Ishikawa (cell line): ENCODE results near the gene ATP9B.

ENCODE experiments used
- NFIC ChIP-seq: IDR thresholded peaks from 2 replicates; pipeline ENCODE4 v1.6.1; 2012
- RAD21 ChIP-seq: IDR thresholded peaks from 2 replicates; pipeline ENCODE4 v1.6.1; 2012; ENCODE audit warnings: low read depth
- YY1 ChIP-seq: IDR thresholded peaks from 2 replicates; pipeline ENCODE4 v1.6.1; 2012; ENCODE audit warnings: low read depth
- TF ChIP-seq, protein P1 (sequence below): IDR thresholded peaks from 2 replicates; pipeline ENCODE4 v1.6.1; 2012

DNA sequence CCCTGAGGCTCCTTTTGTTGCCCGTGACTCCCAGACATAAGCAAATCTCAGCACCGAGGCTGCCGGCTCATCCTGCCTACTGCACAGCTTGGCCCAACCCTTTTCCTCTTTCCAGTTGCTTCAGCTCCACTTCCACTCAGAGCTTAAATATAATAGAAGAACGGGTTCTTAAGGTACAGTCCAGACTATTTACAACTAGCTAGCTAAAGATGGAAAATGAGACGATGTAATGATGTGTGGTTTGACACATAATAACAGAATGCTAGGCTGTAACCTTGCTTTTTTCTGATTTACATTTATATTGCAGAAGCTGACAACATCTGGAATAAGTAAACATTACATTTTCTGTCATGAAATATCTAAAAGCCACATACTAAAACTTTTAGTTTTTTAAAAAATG lies 26.9 kb upstream of the ATP9B start:
- TF ChIP-seq, protein P1, sequence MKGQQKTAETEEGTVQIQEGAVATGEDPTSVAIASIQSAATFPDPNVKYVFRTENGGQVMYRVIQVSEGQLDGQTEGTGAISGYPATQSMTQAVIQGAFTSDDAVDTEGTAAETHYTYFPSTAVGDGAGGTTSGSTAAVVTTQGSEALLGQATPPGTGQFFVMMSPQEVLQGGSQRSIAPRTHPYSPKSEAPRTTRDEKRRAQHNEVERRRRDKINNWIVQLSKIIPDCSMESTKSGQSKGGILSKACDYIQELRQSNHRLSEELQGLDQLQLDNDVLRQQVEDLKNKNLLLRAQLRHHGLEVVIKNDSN: no peak
- TF ChIP-seq YY1: no peak
- TF ChIP-seq RAD21: no peak
- TF ChIP-seq NFIC: no peak
